ENCODE data around the gene ADSS1.
A peak's percentile ranks its signal among the peaks of the same experiment; 100 is the strongest.

The ADSS1 gene

DNA sequence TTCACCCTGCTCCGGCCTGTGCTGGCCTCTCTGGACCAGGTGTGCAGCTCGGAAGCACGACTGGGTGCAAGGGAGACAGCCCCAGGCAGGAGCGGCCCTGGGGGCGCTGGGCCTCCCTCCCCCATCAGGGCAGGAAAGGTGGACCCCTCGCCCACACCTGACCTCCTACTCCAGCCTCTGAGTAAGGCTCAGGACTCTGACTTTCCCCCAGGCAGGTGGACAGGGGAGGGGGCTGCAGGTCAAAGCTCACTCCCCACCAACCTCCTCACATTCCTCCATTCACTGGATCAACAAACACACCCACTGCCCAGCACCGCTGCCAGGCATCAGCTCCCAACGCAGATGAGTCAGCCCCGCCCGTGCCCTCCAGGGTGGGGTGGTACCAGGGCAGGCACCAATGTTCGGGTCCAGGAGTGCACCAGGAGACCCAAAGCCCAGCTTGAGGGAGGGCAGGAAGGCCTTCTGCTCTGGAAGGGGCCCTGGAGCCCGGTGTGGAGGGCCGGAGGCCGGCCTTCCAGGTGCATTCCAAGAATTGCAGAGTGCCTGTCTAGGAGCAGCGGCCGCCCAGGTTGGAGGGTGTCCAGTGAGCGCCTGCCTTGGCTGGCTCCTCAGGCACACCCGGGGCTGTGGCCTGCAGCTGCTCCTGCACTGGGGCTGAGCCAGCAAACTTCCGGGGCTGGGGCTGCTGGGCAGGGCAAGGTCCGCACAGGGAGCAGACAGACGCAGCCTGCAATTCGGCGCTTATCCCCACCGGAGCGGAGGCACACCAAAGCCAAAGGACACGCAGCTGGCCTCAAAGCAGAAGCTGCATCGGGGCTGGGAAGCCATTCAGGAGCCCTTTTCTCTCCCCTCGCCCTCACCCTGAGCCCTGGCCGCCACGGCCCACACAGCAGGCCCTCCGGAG, 36.2 kb upstream of the ADSS1 start:
- DNase-seq (ENCODE audit: low read depth in 2 of 2), result no peak

DNA sequence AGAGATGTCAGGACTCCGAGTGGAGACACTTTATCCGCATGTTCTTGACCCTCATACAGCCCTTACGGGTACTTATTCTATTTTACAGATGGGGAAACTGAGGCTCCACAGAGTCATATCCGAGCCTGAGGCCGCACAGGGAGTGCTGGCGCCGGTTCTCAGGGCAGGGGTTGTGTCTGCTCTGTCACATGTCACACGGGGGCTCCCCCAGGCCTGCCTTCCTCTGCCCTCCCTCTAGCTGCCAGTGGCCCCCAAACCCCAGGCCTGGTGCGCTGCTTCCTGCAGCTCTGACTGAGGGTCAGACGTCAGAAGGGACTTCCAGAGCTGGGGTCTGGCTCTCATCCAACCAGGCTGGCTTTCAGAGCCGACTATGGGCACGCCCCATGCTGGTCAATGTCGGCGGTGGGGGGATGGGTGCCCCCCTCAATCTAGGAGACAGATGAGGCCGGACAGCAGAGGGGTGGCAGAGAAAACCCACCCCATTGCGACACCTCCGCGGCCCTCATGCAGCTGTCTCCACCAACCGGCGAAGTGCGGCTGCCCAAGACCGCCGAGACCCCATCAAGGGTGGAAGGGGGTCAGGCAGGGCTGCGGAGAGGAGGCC, 35.4 kb upstream of the ADSS1 start:
- no peak for DNase-seq (ENCODE audit: low read depth in 2 of 2)

DNA sequence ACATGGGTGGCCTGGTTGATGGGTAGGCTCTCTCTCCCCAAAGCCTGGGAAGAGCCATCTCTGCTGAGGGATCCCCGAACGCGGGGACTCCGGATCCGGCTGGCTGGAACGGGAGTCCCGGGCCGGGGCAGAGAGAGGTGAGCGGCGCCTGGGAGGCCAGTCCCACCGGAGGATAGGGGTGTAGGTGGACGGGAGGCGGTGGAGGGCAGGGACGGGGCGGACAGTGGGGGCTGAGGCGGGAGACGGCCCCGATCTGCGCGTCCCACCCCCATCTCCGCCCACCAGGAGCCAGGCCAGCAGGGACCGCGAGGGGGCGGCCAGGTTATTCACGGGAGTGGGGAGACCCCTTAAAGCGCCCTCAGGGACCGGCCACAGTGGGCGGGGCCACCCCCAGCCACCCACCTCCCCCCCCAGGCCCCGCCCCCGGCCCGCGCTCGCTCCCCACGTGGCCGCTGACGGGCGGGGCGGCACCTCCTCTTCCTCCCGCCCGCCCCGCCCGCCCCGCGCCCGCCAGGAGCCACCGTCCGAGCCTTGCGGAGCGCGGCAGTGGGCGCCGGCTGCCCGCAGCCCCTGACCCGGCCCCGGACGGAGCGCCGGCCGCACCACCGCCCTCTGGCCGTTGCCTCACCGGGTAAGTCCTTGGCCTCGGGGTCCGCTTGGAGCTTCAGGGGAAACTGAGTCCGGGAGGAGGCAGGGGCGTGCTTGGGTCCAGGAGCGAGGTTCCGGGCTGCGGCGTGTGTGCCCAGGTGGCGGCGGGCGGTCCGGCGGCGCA, 34.7 kb upstream of the ADSS1 start, which contains the start of gene INF2:
TSS of gene INF2 (plus strand) at position 510 of the 772 bp plus-strand sequence. CDS start 11,748 bp downstream, outside the sequence.
- DNase-seq (ENCODE audit: low read depth in 2 of 2), result peak in 1 of 2 donors; percentile 27

DNA sequence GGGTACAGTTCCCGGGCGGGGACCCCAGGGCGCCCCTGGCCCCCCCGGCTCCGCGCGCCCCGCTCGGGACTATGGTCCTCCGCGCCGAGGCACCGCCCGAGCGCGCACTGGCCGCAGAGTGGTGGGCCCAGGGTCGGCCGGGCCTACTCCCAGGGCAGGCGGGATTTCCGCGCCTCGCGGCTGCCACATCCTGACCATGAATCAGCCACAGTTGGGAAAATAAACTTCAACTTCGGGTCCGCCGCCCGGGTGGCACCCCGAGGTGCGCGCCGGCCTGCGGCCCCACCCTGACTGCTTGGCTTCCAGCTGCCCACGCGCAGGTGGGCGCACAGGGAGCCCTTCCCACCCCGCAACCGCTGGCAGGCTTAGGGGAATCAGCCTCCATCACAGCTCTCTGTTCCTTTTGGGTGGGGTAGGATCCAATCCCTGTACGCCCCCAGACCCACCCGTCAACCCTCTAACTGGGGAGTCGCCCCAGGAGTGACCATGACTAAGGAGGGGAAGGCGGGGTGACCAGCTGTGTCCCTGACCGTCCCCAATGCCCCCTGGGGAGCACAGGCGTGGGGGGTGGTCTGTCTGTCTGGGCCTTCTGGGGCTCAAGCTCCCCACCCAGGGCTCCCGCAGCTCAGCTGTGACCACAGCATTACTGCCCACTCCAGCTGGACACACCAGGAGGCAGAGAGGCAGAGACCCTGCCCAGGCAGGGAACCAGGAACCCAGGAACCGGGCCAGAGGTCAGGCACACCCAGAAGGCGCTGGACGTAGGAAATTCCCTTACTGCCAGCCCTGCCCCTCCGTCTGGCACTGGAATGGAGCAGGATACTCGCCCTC, 33.9 kb upstream of the ADSS1 start:
- DNase-seq (ENCODE audit: low read depth in 2 of 2), result no peak

DNA sequence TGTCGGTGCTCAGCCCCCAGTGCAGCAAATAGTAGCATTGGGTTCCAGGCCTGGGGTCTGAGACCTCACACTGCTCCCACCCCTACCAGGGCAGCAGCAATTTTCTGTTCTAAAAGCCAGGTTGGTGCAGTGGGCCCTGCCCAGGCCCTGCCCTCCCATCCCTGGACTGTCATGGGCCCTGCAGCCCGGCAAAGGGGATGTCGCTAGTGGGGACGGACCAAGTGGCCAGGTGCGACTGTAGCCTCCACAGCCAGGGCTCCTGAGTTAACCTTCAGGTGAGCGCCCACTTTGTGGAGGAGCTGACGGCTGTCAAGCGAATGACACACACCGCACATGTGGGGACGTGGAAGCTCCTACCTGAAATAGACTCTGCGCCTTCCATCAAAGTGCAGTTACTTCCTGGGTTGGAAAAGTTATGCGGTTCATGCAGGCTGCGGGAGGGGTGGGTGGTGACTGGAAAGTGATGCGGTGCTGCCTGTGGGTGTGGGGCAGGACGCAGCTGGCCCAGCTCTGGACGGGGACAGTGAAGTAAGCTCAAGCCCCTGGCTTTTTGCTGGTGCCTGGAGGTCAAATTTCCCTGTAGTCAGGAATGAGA, 33.1 kb upstream of the ADSS1 start:
- no peak for DNase-seq (ENCODE audit: low read depth in 2 of 2)

DNA sequence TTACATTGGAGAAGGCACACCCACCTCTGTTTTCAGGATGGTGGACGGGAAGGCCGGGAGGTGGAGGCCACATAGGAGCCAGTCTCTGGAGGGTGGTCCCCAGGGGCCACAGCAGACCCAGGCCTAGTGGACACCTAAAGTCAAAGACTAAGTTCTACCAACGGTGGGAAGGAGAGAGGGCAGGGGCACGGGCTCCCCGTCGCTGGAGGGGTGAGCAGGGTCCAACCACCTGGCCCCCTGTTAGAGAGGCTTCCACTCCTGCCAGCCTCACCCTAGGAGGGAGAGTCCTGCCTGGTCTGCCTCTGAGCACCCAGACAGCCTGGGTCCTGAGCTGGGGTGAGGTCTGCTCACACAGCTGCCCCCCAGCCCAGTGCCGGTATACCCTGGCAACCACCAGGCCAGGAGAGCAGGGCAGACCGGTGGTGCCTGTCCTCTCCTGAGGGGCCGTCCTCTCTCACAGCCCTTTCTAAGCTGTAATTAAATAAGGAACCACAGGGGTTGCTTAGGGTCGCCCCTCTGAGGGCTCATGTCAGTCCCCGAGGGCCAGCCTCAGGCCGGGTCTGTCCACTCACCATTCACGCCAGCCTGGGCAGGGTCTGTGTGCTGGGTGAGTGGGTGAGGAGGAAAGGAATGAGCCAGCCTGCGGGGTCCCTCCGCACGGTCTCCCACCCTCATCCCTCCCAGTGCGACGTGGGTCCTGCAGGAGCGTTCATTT, 32.3 kb upstream of the ADSS1 start:
- no peak for DNase-seq (ENCODE audit: low read depth in 2 of 2)

DNA sequence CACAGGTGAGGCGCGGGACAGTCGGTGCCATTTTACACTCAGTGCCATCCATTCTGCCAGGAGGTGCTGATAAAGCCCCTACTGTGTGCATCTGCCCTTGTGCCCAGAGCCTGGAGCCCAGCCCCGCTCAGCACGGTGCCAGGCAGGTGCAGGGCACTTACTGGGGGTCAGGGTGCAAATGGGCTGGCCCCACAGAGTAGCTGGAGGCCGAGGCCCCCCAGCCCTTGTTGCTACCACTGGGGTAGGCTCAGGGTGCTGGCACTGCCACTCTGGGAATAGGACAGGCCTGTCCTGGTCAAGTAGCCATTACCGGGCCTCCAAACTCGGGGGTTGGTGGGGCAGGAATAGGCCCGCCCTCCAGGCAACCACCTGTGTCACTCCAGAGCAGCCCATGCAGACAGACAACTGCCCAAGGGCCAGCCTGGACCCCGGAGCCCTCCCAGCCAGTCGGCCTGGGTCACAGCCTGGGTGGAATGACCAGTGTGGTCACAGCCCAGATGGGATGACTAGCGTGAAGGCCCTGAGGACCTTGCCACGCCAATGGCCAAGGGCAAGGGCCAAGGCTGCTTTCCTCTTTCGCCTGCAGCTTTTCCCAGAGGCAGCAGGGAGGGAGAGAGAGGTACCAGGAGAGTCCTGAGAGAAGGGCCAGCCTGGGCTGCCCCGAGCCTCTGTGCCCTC, 31.6 kb upstream of the ADSS1 start:
- no peak for DNase-seq (ENCODE audit: low read depth in 2 of 2)

DNA sequence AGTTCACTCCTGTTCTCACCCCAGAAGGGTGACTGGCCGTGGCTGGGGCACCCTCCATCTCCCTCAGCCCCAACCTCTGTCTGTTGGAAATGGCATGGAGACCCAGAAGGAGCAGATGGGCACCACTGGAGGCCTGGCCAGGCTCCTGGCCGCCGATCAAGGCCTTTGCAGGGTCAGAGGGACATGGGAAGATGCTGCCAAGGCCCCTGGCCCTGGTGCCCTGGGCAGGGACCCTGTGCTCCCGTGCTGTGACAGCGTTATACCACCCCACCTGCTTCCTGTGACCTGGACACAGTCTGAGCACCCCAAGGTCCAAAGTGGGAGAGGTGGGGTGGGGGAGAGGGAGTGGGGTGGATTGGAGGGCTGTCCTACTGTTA, 31.1 kb upstream of the ADSS1 start:
- no peak for DNase-seq (ENCODE audit: low read depth in 2 of 2)

DNA sequence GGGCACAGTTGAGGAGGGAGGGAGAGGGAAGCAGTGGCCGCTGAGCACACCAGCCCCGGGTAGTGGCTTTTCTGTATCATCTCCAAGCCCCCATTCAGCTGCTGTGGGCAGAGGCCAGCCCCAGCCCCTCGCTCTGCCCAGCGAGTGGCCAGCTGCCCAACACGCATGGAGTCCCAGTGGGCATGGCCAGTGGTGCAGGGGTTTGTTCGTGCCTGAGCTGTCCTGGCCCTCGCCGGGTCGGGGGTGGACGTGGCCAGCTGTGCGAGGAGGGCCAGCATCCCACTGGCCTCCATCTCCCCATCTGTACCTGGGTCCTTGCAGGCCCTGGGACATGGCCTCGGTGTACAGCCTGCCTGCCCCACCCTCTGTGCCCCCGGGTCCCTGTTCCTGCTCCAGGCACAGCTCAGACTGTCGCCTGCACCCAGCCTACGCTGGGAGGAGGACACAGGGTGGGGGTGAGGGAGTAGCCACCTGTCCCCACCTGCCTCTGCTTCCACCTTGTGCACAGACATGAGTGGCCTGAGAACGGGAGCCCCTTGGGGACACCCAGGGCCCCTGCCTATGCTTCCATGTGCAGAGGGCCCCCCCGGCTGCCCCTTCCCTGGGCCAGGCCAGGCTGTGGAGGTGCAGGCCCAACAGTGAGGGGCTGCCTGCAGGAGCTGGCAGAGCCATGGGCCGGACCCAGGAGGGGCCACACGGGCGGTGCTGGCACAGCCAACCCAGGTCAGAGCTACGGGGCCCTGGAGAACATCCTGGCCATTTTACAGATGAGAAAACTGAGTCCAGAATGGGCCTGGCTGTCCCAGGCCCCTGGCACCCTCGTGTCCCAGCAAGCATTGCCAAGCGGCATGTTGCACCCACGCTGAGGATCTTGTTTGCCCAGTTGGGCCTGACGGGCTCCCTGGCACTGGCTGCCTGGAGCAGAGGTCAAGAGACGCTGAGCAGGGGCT, 30.3 kb upstream of the ADSS1 start:
- no peak for DNase-seq (ENCODE audit: low read depth in 2 of 2)

DNA sequence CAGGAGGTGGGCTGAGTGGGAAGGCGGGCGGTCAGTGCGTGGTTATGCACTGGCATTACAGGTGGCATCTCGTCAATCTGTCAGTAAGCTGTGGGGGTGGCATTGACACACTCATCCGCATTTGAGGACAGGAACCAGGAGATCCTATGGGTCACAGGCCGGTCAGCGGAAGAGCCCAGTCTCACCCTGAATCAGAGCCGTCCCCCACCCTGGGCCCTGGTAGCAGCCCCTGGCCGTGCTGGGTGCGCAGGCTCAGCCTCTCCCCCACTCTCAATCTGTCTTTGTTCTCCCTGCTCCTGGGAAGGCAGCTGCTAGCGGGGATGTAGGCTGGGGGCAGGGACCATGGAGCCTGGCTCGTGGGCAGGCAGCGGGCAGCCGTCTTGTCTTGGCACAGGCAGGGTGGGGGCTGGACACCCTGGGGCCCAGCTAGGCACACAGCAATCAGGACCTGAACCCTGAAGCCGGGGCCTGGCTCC, 29.5 kb upstream of the ADSS1 start:
- DNase-seq (ENCODE audit: low read depth in 2 of 2), result no peak

DNA sequence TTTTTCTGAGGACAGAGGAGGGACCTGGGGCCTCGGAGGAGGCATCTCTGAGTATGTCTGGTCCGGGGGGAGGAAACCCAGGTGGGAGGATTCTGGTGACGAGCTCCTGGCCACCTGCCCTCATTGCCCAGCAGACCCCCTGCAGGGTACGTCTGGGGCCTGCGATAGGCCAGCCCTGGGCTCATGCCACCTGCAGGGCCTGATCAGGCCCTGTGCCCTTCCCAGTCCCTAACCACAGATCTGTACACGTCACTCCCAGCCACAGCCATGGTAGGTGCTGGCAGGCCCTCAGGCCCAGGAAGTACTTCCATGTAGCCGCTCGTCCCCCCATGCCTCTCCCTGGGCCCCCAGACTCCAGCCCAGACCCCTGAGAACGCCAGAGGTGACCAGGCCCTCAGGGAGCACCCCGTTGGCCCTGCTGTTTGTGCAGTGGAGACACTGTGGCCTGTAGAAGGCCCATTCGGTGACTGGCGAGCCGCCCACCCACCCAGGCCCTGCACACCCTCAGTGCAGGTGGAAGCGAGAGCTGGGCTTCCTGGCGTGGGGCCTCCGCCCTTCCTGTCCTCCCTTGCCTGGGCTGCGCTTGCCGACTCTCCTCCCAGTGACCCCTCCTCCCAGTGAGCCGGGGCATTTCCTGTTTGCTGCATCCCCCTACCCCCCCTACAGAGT, 28.9 kb upstream of the ADSS1 start:
- no peak for DNase-seq (ENCODE audit: low read depth in 2 of 2)

DNA sequence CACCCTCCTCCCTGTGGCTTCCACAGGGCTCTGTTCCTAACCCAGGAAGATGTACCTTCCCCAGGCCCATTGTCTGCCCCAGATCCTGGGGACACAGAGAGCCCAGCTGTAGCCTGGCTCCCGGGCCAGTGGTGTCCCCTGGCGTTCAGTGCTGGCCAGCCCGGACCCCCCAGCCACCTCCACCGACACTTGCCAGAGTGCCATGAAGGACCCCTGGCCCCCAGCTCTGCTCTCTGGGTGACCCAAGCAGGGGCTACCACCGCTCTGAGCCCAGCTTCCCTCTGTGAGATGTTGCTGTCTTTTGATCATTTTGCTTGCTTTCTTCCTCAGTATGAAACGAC, 28.4 kb upstream of the ADSS1 start:
- DNase-seq (ENCODE audit: low read depth in 2 of 2), result no peak

DNA sequence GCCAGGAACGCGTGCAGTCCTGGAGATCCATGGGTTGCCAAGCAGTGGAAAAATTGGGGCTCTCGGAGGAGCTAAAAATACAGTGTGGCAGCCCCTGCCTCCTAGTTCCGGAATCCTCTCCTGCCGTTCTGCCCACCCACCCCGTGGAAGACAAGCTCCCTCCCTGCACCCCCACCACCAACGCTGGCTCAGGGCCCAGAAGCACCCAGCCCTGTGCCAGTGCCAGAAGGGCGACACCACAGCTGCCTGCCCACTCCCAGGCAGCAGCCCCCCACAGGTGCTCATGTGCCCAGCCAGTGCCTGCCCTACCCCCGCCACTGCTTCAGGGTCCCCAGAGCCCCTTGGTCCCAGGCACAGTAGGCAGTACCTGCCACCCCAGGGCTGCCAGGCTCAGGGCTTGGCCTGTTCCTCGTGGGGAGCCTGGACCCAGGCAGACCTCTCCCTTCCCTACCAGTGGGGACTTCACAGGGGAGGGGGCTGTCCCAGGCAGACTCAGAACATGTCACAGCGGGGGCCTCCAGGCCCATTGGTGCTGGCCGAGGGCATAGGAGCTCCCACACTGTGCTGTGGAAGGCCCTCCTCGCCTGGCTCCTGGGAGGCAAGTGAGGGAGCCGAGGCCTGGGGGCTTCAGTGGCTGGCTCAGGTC, 27.2 kb upstream of the ADSS1 start:
- DNase-seq (ENCODE audit: low read depth in 2 of 2), result no peak

DNA sequence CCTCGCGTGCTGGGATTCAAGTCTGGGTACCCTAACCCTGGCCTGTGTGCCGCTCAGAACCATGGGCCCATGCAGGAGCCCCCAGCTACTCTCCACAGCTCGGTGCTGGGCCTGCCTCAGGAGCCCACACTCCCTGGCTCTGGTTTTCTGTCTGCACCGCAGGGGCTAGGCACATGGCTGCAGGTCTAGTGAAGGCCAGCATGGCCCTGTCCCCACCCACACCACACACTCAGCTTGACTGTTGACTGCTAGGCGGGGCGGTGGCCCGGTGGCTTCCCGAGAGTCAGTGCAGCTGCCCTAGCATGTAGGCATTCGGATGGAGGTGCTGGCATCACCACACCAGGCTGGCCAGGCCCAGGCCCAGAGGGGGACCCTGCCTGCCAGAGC, 26.7 kb upstream of the ADSS1 start:
- DNase-seq (ENCODE audit: low read depth in 2 of 2), result no peak

DNA sequence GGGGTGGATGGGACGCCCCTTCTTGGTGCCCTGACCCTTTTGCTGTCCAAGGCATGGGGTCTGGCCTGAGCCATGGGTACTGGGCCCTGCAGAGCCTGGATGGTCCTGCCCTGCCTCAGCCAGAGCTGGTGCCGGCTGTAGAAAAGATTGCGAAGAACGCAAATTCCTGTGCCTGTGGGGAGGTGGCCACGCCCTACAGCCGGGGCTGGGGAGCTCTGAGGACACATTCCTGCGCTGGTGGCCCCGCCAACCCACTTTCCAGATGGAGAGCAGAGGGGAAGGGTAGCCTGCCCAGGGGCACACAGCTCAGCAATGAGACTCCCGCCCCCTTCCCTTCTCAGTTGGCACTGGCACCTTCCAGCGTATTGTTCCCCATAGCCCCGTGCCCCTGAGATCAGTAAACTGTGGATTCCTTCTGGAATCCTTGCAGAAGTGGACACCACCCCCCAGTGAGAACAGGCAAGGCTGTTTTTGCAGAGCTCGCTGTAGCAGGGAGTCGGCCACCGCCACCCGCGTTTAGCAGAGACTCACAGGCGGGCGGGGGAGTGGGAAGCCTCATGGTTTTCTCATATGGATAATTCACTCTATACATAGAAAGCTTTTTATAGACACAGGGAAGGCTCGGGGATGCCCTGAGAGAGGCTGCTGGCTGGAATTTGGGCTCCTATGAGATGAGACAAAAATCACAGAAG, 26.0 kb upstream of the ADSS1 start:
- no peak for DNase-seq (ENCODE audit: low read depth in 2 of 2)

DNA sequence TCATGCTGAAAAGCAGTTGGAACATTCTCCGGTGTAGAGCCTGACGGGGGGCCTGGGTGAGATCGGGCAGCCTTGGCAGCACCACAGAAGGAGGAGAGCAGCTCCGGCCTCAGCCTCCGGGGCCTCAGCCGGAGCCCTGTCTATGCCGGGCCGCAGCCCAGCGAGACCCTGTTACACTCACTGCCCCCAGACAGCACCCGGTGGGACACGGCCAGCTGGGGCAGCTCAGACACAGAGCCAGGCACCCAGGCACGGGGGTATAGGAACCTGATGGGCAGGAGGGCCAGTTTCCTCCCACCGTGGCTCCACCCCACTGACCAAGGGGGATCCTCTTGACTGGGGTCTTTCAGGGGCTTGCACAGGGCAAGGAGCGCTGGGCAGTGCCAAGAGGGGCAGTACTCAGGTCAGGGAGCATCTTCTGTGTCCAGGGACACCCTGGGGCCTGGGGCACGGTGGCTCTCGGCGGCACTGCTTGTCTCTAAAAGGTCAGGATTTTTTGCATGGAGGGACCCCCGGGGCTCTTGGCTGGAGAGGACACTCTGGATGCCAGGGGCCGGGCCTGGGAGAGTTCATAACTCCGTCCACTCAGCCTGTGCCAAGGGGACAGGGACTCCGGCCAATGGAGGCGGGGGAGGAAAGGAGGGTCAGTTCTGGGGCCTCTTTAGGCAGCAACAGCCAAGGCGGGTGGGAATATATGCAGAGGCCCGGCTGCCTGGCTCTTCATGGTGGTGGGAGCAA, 25.2 kb upstream of the ADSS1 start:
- no peak for DNase-seq (ENCODE audit: low read depth in 2 of 2)

DNA sequence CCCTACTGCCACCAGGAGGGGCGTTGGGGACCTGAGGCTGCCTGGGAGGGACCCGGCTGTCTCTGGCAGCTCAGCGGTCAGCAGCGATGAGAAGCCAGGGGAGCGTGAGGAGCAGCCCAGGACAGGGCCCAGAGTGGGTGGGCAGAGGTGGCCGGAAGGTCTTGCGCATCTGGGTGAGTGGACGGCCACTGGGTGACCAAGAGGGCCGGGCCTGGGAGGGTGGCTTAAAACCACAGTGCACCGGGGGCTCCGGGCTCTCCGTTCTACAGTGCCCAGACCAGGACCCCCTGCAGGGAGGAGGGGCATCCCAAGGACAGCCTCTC, 24.6 kb upstream of the ADSS1 start:
- no peak for DNase-seq (ENCODE audit: low read depth in 2 of 2)

All from stimulated activated CD8-positive, alpha-beta memory T cell treated with anti-CD3 and anti-CD28 coated beads, Interleukin-15, amount 100 ng/mL, for 4 hours (primary cell).